ENCODE data around the gene P4HB. TPM values are rescaled to one million over a fixed set of nuclear protein-coding genes. Genes with fewer than 3 reads are reported as not detected.

P4HB gene
- total and polyA plus RNA-seq, 12 donors, result 244 to 801 (median 332) TPM

DNA sequence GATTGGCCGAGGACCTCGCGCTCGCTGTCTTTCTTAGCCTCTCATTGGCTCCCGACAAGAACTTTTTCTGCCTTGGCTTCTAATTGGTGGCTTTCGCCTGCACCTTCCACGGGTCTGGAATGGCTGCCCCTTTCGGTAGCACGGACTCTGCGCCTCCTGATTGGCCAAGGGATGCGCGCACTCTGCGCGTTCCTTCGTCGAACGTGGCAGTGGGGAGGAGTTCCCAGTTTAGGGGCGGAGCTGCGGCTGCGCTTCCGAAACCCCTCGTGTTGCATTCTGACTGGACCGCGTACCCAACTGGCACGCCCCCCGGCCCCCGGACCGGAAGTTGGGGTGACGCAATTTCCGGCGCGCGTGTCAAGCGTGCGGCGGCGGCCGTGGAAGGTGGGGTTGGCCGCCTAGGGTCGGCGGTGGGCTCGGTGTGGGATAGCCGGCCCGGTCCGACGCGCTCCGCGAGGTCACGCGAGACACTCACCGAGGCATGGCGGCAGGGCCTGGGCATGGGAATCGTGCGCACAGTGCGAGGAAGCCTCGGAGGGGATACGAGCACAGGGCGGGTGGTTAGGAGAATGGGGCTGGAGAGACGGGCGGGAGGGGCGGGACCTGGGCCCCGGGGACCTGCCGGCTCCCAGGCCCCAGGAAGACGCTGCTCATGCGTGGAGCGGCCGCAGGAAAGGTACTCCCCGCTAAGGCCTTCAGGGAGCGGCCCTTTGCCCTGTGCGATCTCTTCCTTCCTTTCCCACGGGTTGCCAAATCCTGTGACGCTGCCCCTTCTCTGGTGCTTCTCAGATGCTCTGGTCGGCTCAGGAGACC is 627 bp upstream of the P4HB start:
- intact Hi-C loops (cut with DNase I), result loop anchor here in 1 of 10 donors (5.0 kb wide), 1 partner anchor 39 kb away; no protein-coding TSS in a partner anchor
- 0% methylated on average over 72 to 74 of the region's 74 CpGs for WGBS, 2 donors
- ATAC-seq, result peak; percentile 90 to 98 (median 96)

DNA sequence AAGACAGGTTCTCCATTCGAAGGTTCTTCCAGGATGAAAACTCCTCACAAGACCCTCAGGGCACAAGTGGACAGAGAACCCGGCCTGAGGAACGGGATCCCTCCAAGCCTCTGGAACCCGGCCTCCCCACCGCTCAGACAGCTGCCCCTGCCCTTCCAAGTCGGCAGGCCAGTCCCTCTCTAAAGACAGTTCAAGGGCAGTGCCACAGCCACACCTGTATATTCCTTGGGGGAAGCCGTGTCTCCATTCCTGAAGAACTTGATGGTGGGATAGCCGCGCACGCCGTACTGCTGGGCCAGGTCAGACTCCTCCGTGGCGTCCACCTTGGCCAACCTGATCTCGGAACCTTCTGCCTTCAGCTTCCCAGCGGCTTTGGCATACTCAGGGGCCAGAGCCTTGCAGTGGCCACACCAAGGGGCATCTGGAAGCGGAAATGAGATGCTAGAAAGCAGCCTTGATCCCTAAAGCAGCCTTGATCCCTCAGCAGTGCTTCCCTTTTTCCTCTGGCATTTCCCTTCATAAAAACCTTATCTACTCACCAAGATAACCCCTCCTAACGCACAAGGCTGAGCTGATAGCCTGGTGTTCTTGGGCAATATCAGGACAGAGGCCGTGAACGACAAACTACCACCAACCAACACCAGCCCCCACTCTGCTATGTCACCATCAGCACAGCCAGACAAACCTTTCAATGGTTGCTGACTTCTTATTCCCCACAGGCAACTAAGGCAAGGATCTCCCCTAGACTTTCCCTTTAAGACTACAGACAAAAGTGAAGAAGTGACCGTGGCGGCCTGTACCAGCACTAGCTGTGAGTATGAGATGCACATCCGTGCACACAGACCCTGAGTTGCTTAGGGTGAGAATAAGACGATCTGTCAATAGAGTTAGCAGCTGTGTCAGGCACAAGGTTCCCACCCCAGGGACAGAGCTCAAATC is 1.1 kb downstream of the P4HB start:
- WGBS, 2 donors, result 51 to 54% methylated on average over 23 of the region's 23 CpGs
- Histone ChIP-seq H3K27me3 (no peaks in the 10 kb centered on the region), H3K36me3 (peaks cover 1 to 59% (median 33%) of the 10 kb centered on the region in 9 donors), H3K4me1 (peaks cover 18 to 79% (median 50%) of the 10 kb centered on the region in 9 donors), H3K4me3 (peak overlapping the region; percentile 82 to 100 (median 97)), H3K27ac (peak overlapping the region in 9 of 10 donors; percentile 89 to 99 (median 97)), H3K9me3 (no peaks in the 10 kb centered on the region)
- TF ChIP-seq, protein P1, sequence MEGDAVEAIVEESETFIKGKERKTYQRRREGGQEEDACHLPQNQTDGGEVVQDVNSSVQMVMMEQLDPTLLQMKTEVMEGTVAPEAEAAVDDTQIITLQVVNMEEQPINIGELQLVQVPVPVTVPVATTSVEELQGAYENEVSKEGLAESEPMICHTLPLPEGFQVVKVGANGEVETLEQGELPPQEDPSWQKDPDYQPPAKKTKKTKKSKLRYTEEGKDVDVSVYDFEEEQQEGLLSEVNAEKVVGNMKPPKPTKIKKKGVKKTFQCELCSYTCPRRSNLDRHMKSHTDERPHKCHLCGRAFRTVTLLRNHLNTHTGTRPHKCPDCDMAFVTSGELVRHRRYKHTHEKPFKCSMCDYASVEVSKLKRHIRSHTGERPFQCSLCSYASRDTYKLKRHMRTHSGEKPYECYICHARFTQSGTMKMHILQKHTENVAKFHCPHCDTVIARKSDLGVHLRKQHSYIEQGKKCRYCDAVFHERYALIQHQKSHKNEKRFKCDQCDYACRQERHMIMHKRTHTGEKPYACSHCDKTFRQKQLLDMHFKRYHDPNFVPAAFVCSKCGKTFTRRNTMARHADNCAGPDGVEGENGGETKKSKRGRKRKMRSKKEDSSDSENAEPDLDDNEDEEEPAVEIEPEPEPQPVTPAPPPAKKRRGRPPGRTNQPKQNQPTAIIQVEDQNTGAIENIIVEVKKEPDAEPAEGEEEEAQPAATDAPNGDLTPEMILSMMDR (IDR thresholded peaks at IDR 0.05), result no peak
- intact Hi-C loops (cut with DNase I), result no loop called here
- DNase-seq (no peak), ATAC-seq (no peak)

More for the DNA sequence above, 627 bp upstream of the P4HB start:
- peaks cover 15 to 69% (median 45%) of the 10 kb centered on the region in 9 donors for H3K4me1 ChIP-seq
- peaks cover 0 to 56% (median 21%) of the 10 kb centered on the region in 9 donors for H3K36me3 ChIP-seq
- H3K27me3 ChIP-seq, result no peaks in the 10 kb centered on the region
- H3K27ac ChIP-seq, result peak overlapping the region; percentile 86 to 99 (median 98)
- H3K4me3 ChIP-seq, result peak overlapping the region; percentile 40 to 100 (median 83)
- DNase-seq, result peak; percentile 99
- H3K9me3 ChIP-seq, result no peaks in the 10 kb centered on the region
- TF ChIP-seq, protein P1 (IDR thresholded peaks at IDR 0.05), result peak in 4 of 9 donors; percentile 7 to 30 (median 22)

DNA sequence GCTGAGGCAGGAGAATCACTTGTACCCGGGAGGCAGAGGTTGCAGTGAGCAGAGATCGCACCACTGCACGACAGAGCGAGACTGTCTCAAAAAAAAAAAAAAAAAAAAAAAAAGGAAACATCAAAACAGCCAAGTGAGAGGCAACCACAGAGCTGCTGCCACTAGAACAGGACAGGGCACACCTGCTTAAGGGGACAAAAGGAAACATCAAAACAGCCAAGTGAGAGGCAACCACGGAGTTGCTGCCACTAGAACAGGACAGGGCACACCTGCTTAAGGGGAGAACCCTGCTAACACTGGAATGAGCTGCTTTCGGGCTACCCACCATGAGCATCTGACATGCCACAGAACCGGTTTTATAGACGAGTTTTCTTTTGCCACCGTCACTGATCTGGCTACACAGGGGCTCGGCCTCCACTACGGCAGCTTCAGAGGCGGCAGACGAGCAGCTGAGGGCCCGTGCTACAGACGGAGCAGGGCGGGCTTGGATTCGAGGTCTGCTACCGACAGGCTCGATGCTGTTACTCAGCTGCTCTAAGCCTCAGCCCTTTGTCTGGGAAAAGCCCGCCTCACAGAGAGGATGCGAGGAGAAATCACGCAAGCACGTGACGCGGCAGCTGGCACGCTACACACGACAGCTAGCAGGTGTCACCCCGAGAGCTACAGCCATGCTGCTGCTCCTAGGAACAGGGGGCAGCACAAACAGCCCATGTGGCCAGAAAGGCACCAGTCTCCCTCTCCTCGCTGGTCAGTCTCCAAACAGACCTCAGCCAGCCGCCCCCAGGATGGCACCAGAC is 2.0 kb downstream of the P4HB start:
- 84 to 90% methylated on average over 30 of the region's 30 CpGs for WGBS, 2 donors
- Histone ChIP-seq H3K4me3 (peak overlapping the region in 9 of 10 donors; percentile 82 to 100 (median 96)), H3K27me3 (no peaks in the 10 kb centered on the region), H3K9me3 (no peaks in the 10 kb centered on the region), H3K27ac (peak overlapping the region in 2 of 10 donors; percentile 96 to 97), H3K4me1 (peaks cover 18 to 71% (median 50%) of the 10 kb centered on the region in 9 donors), H3K36me3 (peaks cover 4 to 66% (median 41%) of the 10 kb centered on the region in 9 donors)
- ATAC-seq, result no peak
- DNase-seq, result no peak
- TF ChIP-seq, protein P1 (IDR thresholded peaks at IDR 0.05), result no peak
- intact Hi-C loops (cut with DNase I), result no loop called here

Measured in heart right ventricle (tissue), 16 donors.